Loucy (cell line): ENCODE results near the gene ZNF766.
"Not testable (repeated sequence)": the region's sequence is repeated elsewhere in the genome, so short reads cannot be mapped to it uniquely, and the experiment has no call there.

Source experiments
- H2AFZ ChIP-seq: fragments of 200-600 bp; sonication (generic); 2 replicates; pipeline ENCODE4 v1.6.0; 2016; ENCODE audit warnings: antibody characterized with exemption, mild to moderate bottlenecking, low read length, moderate library complexity
- H3F3A ChIP-seq: fragments of 200-600 bp; 2 replicates; pipeline ENCODE4 v1.6.0; 2016; ENCODE audit warnings: antibody characterized with exemption, low read depth, mild to moderate bottlenecking
- H3K27me3 ChIP-seq: fragments of 200-600 bp; sonication (generic); 2 replicates; pipeline ENCODE4 v1.6.1; 2014; ENCODE audit warnings: low read length, mild to moderate bottlenecking; ENCODE audit not compliant: insufficient read depth, poor library complexity, severe bottlenecking
- H3K36me3 ChIP-seq: fragments of 200-600 bp; sonication (generic); 2 replicates; pipeline ENCODE4 v1.6.1; 2016; ENCODE audit warnings: low read length; ENCODE audit not compliant: insufficient read depth
- H3K4me1 ChIP-seq: fragments of 200-600 bp; sonication (generic); 2 replicates; pipeline ENCODE4 v1.5.1; 2014; ENCODE audit warnings: low read length, mild to moderate bottlenecking; ENCODE audit not compliant: insufficient read depth, poor library complexity, severe bottlenecking
- H3K4me2 ChIP-seq: fragments of 200-600 bp; sonication (generic); 2 replicates; pipeline ENCODE4 v1.6.0; 2014; ENCODE audit warnings: antibody characterized with exemption, low read length, low read depth, mild to moderate bottlenecking; ENCODE audit not compliant: poor library complexity, severe bottlenecking
- H3K4me3 ChIP-seq: fragments of 200-600 bp; sonication (generic); 2 replicates; pipeline ENCODE4 v1.5.1; 2014; ENCODE audit warnings: low read length, mild to moderate bottlenecking, mixed read lengths; ENCODE audit not compliant: poor library complexity, severe bottlenecking
- H3K79me2 ChIP-seq: fragments of 200-600 bp; sonication (generic); 2 replicates; pipeline ENCODE4 v1.6.1; 2014; ENCODE audit warnings: low read length; ENCODE audit not compliant: insufficient read depth
- H3K9ac ChIP-seq: fragments of 200-600 bp; sonication (generic); 2 replicates; pipeline ENCODE4 v1.6.0; 2014; ENCODE audit warnings: mild to moderate bottlenecking, low read depth, low read length, moderate library complexity; ENCODE audit not compliant: poor library complexity, severe bottlenecking
- H3K9me2 ChIP-seq: fragments of 200-600 bp; sonication (generic); replicated peaks from 2 replicates; pipeline ENCODE4 v1.6.1; 2016; ENCODE audit warnings: low read depth, low read length, mixed read lengths
- H3K9me3 ChIP-seq: fragments of 200-600 bp; sonication (generic); 2 replicates; pipeline ENCODE4 v1.6.1; 2014; ENCODE audit warnings: mild to moderate bottlenecking, antibody characterized with exemption, low read length, low read depth; ENCODE audit not compliant: insufficient read depth
- H4K20me1 ChIP-seq: fragments of 200-600 bp; sonication (generic); 2 replicates; pipeline ENCODE4 v1.6.0; 2014; ENCODE audit warnings: antibody characterized with exemption, low read length, mild to moderate bottlenecking; ENCODE audit not compliant: insufficient read depth, poor library complexity, severe bottlenecking
- EZH2phosphoT487 ChIP-seq: fragments of 200-600 bp; IDR thresholded peaks from 2 replicates; pipeline ENCODE4 v1.6.1; 2018; ENCODE audit warnings: antibody characterized with exemption, mild to moderate bottlenecking, moderate library complexity, borderline replicate concordance
- TF ChIP-seq, protein P1 (sequence below): fragments of 200-600 bp; sonication (generic); conservative IDR thresholded peaks from 2 replicates; pipeline ENCODE4 v1.5.1; 2014; ENCODE audit warnings: mild to moderate bottlenecking, antibody characterized with exemption, low read length

The ZNF766 gene

DNA sequence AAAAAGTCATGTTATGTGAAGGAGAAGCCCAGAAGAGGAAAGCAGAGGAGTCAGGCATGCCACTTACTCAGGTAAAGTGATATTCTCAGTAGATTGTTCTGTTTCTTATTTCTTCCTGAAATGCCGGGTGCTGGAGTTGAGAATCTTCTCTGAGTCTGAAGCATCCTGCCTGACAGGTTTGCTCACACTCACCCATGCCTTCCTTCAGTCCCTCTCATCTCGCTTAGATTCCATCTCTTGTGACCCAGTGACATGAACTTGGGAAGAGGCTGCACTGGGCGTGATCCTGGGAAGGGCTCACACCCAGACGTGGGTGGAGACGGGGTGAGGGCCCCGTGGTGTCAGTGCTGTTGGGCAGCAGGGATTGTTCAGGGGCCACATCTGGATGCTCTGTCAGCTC, 8.1 kb downstream of the ZNF766 start:
- Histone ChIP-seq H3K4me1 (peaks cover 32% of the 10 kb centered on the region), H3K4me3 (no peak overlapping the region), H3F3A (no peaks in the 10 kb centered on the region), H3K36me3 (peaks cover 4% of the 10 kb centered on the region; the same call in 1 of the 2 replicates), H3K27me3 (no peaks in the 10 kb centered on the region), H3K4me2 (peak overlapping the region; percentile 24), H4K20me1 (peaks cover 71% of the 10 kb centered on the region), H2AFZ (no peak overlapping the region), H3K9me3 (no peaks in the 10 kb centered on the region), H3K79me2 (peaks cover 95% of the 10 kb centered on the region), H3K9me2 (no peaks in the 10 kb centered on the region), H3K9ac (no peak overlapping the region)
- no peak for TF ChIP-seq EZH2phosphoT487
- TF ChIP-seq, protein P1, sequence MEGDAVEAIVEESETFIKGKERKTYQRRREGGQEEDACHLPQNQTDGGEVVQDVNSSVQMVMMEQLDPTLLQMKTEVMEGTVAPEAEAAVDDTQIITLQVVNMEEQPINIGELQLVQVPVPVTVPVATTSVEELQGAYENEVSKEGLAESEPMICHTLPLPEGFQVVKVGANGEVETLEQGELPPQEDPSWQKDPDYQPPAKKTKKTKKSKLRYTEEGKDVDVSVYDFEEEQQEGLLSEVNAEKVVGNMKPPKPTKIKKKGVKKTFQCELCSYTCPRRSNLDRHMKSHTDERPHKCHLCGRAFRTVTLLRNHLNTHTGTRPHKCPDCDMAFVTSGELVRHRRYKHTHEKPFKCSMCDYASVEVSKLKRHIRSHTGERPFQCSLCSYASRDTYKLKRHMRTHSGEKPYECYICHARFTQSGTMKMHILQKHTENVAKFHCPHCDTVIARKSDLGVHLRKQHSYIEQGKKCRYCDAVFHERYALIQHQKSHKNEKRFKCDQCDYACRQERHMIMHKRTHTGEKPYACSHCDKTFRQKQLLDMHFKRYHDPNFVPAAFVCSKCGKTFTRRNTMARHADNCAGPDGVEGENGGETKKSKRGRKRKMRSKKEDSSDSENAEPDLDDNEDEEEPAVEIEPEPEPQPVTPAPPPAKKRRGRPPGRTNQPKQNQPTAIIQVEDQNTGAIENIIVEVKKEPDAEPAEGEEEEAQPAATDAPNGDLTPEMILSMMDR = no peak

DNA sequence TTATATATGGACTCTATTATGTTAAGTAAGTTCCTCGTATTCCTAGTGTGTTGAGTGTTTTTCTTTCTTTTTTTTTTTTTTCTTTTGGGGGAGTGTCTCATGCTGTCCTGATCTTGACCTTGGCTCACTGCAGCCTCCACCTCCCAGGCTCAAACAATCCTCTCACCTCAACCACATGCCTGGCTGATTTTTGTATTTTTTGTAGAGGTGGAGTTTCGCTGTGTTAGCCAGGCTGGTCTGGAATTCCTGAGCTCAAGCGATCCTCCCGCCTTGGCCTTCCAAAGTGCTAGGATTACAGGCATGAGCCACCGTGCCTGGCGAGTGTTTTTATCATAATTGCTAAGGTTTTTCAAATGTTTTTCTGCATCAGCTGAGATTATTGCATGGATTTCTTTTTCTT, 16.9 kb downstream of the ZNF766 start:
- H3K4me2 ChIP-seq = no peak overlapping the region
- H3K79me2 ChIP-seq = peaks cover 14% of the 10 kb centered on the region
- peaks cover 18% of the 10 kb centered on the region for H4K20me1 ChIP-seq
- H3K27me3 ChIP-seq = no peaks in the 10 kb centered on the region
- no peak overlapping the region for H2AFZ ChIP-seq
- no peaks in the 10 kb centered on the region for H3K9me3 ChIP-seq
- H3F3A ChIP-seq = no peaks in the 10 kb centered on the region
- H3K4me3 ChIP-seq = no peak overlapping the region
- TF ChIP-seq, protein P1 = no peak
- TF ChIP-seq EZH2phosphoT487 = no peak
- no peak overlapping the region for H3K9ac ChIP-seq
- no peaks in the 10 kb centered on the region for H3K9me2 ChIP-seq
- H3K4me1 ChIP-seq = no peaks in the 10 kb centered on the region
- H3K36me3 ChIP-seq = peaks cover 77% of the 10 kb centered on the region

DNA sequence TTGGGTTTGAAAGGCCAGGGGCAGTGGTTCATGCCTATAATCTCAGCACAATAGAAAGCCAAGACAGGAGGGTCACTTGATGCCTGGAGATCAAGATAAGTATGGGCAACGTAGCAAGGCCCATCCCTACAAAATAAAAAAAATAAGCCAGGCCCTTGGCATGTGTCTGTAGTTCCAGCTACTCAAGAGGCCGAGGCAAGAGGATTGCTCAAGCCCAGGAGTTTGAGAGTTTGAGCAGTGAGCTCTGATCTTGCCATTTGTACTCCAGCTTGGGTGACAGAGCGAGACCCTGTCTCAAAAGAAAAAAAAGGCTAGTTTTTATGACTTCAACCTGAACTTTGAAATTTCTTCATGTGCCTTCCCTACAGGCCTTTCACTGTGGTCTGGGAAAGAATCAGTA, 22.4 kb downstream of the ZNF766 start:
- no peaks in the 10 kb centered on the region for H3K4me1 ChIP-seq
- peaks cover 7% of the 10 kb centered on the region for H4K20me1 ChIP-seq
- no peaks in the 10 kb centered on the region for H3K27me3 ChIP-seq
- no peak overlapping the region for H2AFZ ChIP-seq
- no peaks in the 10 kb centered on the region for H3K79me2 ChIP-seq
- H3K9ac ChIP-seq = no peak overlapping the region
- peaks cover 40% of the 10 kb centered on the region for H3K36me3 ChIP-seq
- 0 out of 2 replicates have a peak, but pooled peaks cover 5% of the 10 kb centered on the region for H3F3A ChIP-seq
- no peaks in the 10 kb centered on the region for H3K9me2 ChIP-seq
- no peak overlapping the region for H3K4me2 ChIP-seq
- no peaks in the 10 kb centered on the region for H3K9me3 ChIP-seq
- no peak for TF ChIP-seq EZH2phosphoT487
- TF ChIP-seq, protein P1 = no peak
- no peak overlapping the region for H3K4me3 ChIP-seq

DNA sequence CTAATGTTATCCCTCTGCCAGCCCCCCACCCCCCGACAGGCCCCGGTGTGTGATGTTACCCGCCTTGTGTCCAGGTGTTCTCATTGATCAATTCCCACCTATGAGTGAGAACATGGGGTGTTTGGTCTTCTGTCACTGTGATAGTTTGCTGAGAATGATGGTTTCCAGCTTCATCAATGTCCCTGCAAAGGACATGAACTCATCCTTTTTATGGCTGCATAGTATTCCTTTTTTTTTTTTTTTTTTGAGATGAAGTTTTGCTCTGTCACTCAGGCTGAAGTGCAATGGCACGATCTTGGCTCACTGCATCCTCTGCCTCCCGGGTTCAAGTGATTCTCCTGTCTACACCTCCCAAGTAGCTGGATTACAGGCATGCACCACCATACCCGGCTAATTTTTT, 23.6 kb downstream of the ZNF766 start:
- H3K27me3 ChIP-seq, H3K79me2 ChIP-seq, H3K4me1 ChIP-seq, H3K9me3 ChIP-seq, H3F3A ChIP-seq, H3K9me2 ChIP-seq, H3K4me2 ChIP-seq, H3K9ac ChIP-seq, H3K4me3 ChIP-seq, H2AFZ ChIP-seq: not testable (repeated sequence)
- Histone ChIP-seq H4K20me1 (peaks cover 13% of the 10 kb centered on the region), H3K36me3 (peaks cover 33% of the 10 kb centered on the region)
